H1 (cell line): ENCODE results near the gene PGBD5. TPM values are rescaled to one million over a fixed set of nuclear protein-coding genes. Genes with fewer than 3 reads are reported as not detected.

ENCODE experiments used
- CTCF ChIA-PET: fragments of 300-600 bp; sonication (Branson Sonifier 250); formaldehyde crosslinking; loops from one replicate; lab custom pipeline; 2021; ENCODE audit not compliant: partially characterized antibody; lab: Charles Lee
- POLR2A ChIA-PET: fragments of 300-600 bp; sonication (Branson Sonifier 250); formaldehyde crosslinking; loops from one replicate; lab custom pipeline; 2021; ENCODE audit warnings: inconsistent platforms; ENCODE audit not compliant: partially characterized antibody; lab: Charles Lee
- DNase-seq, 2 experiments: peaks; one replicate each; pipeline versions ENCODE4 v3.0.0 to v3.0.0-alpha.2; 2010 to 2022; ENCODE audit warnings: low spot score in 2 of 2, low read depth in 1 of 2, mixed read lengths in 1 of 2
- FAIRE-seq: peaks from 2 replicates; lab custom pipeline; 2011; peaks lifted over from hg19 to GRCh38; lab: Jason Lieb, UNC
- H2AFZ ChIP-seq: 2 replicates; pipeline ENCODE4 v1.8.1; 2012; ENCODE audit warnings: low read length, inconsistent platforms
- H2AK5ac ChIP-seq: 2 replicates; pipeline ENCODE4 v1.6.1; 2013; ENCODE audit warnings: low read depth, low read length
- H2BK120ac ChIP-seq: replicated peaks from 2 replicates; pipeline ENCODE3; 2013; ENCODE audit warnings: low read depth, low read length, inconsistent platforms
- H2BK12ac ChIP-seq: 2 replicates; pipeline ENCODE4 v1.6.1; 2013; ENCODE audit warnings: low read depth, low read length
- H2BK15ac ChIP-seq: 2 replicates; pipeline ENCODE4 v1.6.1; 2013; ENCODE audit warnings: low read length
- H2BK20ac ChIP-seq: 2 replicates; pipeline ENCODE4 v1.6.1; 2013; ENCODE audit warnings: low read length
- H2BK5ac ChIP-seq: 2 replicates; pipeline ENCODE4 v1.6.1; 2013; ENCODE audit warnings: low read depth, low read length
- H3K14ac ChIP-seq: 2 replicates; pipeline ENCODE4 v1.6.1; 2013; ENCODE audit warnings: inconsistent platforms; ENCODE audit not compliant: insufficient read length
- H3K18ac ChIP-seq: 2 replicates; pipeline ENCODE4 v1.6.1; 2013; ENCODE audit warnings: low read length; ENCODE audit errors: extremely low read depth
- H3K23ac ChIP-seq: 2 replicates; pipeline ENCODE4 v1.6.1; 2013; ENCODE audit warnings: inconsistent platforms; ENCODE audit not compliant: insufficient read length
- H3K23me2 ChIP-seq: 2 replicates; pipeline ENCODE4 v1.6.1; 2013; ENCODE audit warnings: low read depth, low read length
- H3K27ac ChIP-seq: 2 replicates; pipeline ENCODE4 v1.6.1; 2011; ENCODE audit warnings: low read depth, low read length, inconsistent platforms
- H3K27me3 ChIP-seq, 4 experiments: replicated peaks in 1 of 4; 1 replicate in 1 of 4; 2 replicates in 3 of 4; pipeline versions ENCODE4 v1.6.1 to v1.8.1; 2011 to 2013; ENCODE audit warnings: low read length in 3 of 4, mild to moderate bottlenecking in 3 of 4, inconsistent platforms in 2 of 4, mixed read lengths in 2 of 4, moderate library complexity in 1 of 4; ENCODE audit not compliant: control insufficient read depth in 3 of 4, insufficient read depth in 3 of 4; ENCODE audit errors: extremely low read depth in 1 of 4
- H3K36me3 ChIP-seq, 4 experiments: 2 replicates each; pipeline versions ENCODE4 v1.6.1 to v1.8.1; 2011 to 2013; ENCODE audit warnings: mild to moderate bottlenecking in 4 of 4, low read length in 3 of 4, moderate library complexity in 2 of 4, control low read depth in 1 of 4, inconsistent platforms in 1 of 4; ENCODE audit not compliant: insufficient read depth in 4 of 4, control insufficient read depth in 2 of 4
- H3K4ac ChIP-seq: replicated peaks from 2 replicates; pipeline ENCODE3; 2013; ENCODE audit warnings: low read length, low read depth, mixed read lengths, inconsistent platforms; ENCODE audit not compliant: insufficient read length
- H3K4me1 ChIP-seq, 4 experiments: replicated peaks in 1 of 4; 1 replicate in 1 of 4; 2 replicates in 3 of 4; pipeline versions ENCODE4 v1.6.1 to v1.8.1; 2011 to 2013; ENCODE audit warnings: low read length in 3 of 4, inconsistent platforms in 2 of 4, mixed read lengths in 1 of 4; ENCODE audit not compliant: insufficient read depth in 4 of 4, control insufficient read depth in 3 of 4
- H3K4me2 ChIP-seq, 2 experiments: 2 replicates each; pipeline versions ENCODE4 v1.6.1 to v1.8.1; 2011 to 2013; ENCODE audit warnings: low read depth in 2 of 2, low read length in 2 of 2, control low read depth in 1 of 2, inconsistent platforms in 1 of 2, mild to moderate bottlenecking in 1 of 2; ENCODE audit not compliant: insufficient read depth in 1 of 2
- H3K4me3 ChIP-seq, 4 experiments: fragments of 200-600, 300-600 bp in 1 of 4; sonication (generic), shearing (Covaris generic), sonication (Bioruptor Twin) in 1 of 4; 2 replicates each; pipeline versions ENCODE4 v1.5.1 to v1.8.1; 2011 to 2016; ENCODE audit warnings: low read length in 4 of 4, low read depth in 3 of 4, control low read depth in 2 of 4, inconsistent platforms in 2 of 4, mild to moderate bottlenecking in 2 of 4, mixed read lengths in 1 of 4, moderate library complexity in 1 of 4; ENCODE audit not compliant: insufficient read depth in 2 of 4; ENCODE audit errors: extremely low read depth in 1 of 4
- H3K56ac ChIP-seq: replicated peaks from 2 replicates; pipeline ENCODE3; 2013; ENCODE audit warnings: low read depth, mild to moderate bottlenecking, mixed read lengths, low read length, inconsistent platforms; ENCODE audit not compliant: insufficient read length
- H3K79me1 ChIP-seq: 2 replicates; pipeline ENCODE4 v1.6.1; 2013; ENCODE audit warnings: low read depth, low read length, control low read depth
- H3K79me2 ChIP-seq, 2 experiments: 2 replicates each; pipeline versions ENCODE4 v1.6.1 to v1.8.1; 2012 to 2013; ENCODE audit warnings: low read length in 2 of 2, mild to moderate bottlenecking in 2 of 2, inconsistent platforms in 1 of 2; ENCODE audit not compliant: insufficient read depth in 2 of 2, control insufficient read depth in 1 of 2
- H3K9ac ChIP-seq, 4 experiments: replicated peaks in 1 of 4; 1 replicate in 1 of 4; 2 replicates in 3 of 4; pipeline versions ENCODE4 v1.6.1 to v1.8.1; 2011 to 2013; ENCODE audit warnings: low read depth in 3 of 4, low read length in 3 of 4, control low read depth in 2 of 4, mild to moderate bottlenecking in 2 of 4, moderate library complexity in 2 of 4, inconsistent platforms in 1 of 4; ENCODE audit errors: extremely low read depth in 1 of 4
- H3K9me3 ChIP-seq, 2 experiments: 2 replicates each; pipeline versions ENCODE4 v1.6.1 to v1.8.1; 2012 to 2013; ENCODE audit warnings: mild to moderate bottlenecking in 2 of 2, moderate library complexity in 2 of 2, control low read depth in 1 of 2, inconsistent platforms in 1 of 2, low read depth in 1 of 2, low read length in 1 of 2, mixed read lengths in 1 of 2; ENCODE audit not compliant: insufficient read depth in 2 of 2
- H4K20me1 ChIP-seq, 2 experiments: replicated peaks in 1 of 2; 2 replicates each; pipeline versions ENCODE3 to v1.8.1; 2011 to 2013; ENCODE audit warnings: inconsistent platforms in 2 of 2, low read length in 2 of 2, mild to moderate bottlenecking in 1 of 2; ENCODE audit not compliant: insufficient read depth in 2 of 2, control insufficient read depth in 1 of 2
- H4K5ac ChIP-seq: 2 replicates; pipeline ENCODE4 v1.6.1; 2013; ENCODE audit warnings: low read length, low read depth, mixed read lengths, inconsistent platforms; ENCODE audit not compliant: insufficient read length
- H4K8ac ChIP-seq: 2 replicates; pipeline ENCODE4 v1.8.0; 2013; ENCODE audit warnings: mild to moderate bottlenecking, moderate library complexity, low read length, inconsistent platforms; ENCODE audit not compliant: insufficient read depth; ENCODE audit errors: extremely low read depth
- H4K91ac ChIP-seq: replicated peaks from 2 replicates; pipeline ENCODE3; 2013; ENCODE audit warnings: low read length, mixed read lengths, inconsistent platforms; ENCODE audit not compliant: insufficient read length
- CEBPB ChIP-seq: IDR thresholded peaks from 2 replicates; pipeline ENCODE4 v1.6.1; 2012; ENCODE audit warnings: low read depth, low read length
- CHD2 ChIP-seq: IDR thresholded peaks from 2 replicates; pipeline ENCODE4 v1.6.1; 2012; ENCODE audit warnings: low read length, improper control_type of control experiment
- CREB1 ChIP-seq: IDR thresholded peaks from 2 replicates; pipeline ENCODE4 v1.6.1; 2012; ENCODE audit warnings: inconsistent platforms
- CTBP2 ChIP-seq: IDR thresholded peaks from 2 replicates; pipeline ENCODE4 v1.7.0; 2011; ENCODE audit warnings: borderline replicate concordance, mild to moderate bottlenecking, moderate library complexity, mixed read lengths, low read length; ENCODE audit not compliant: insufficient read depth, insufficient read length
- JUN ChIP-seq: IDR thresholded peaks from 2 replicates; pipeline ENCODE4 v1.6.1; 2011; ENCODE audit warnings: low read depth, mild to moderate bottlenecking, improper control_type of control experiment, low read length
- POLR2AphosphoS5 ChIP-seq: IDR thresholded peaks from 2 replicates; pipeline ENCODE4 v1.6.1; 2011; ENCODE audit warnings: low read depth, low read length
- RAD21 ChIP-seq, 2 experiments: IDR thresholded peaks in 1 of 2; conservative IDR thresholded peaks in 1 of 2; 2 replicates each; pipeline ENCODE4 v1.6.1; 2011; ENCODE audit warnings: low read depth in 2 of 2, low read length in 2 of 2, improper control_type of control experiment in 1 of 2, inconsistent platforms in 1 of 2, mild to moderate bottlenecking in 1 of 2, moderate library complexity in 1 of 2
- SIRT6 ChIP-seq: IDR thresholded peaks from one replicate; pipeline ENCODE4 v1.7.1; 2012; ENCODE audit warnings: low read length, inconsistent platforms
- SP2 ChIP-seq: IDR thresholded peaks from 2 replicates; pipeline ENCODE4 v1.6.1; 2012; ENCODE audit warnings: mild to moderate bottlenecking, low read length, inconsistent platforms
- TAF7 ChIP-seq: optimal IDR thresholded peaks from 2 replicates; pipeline ENCODE3; 2011; ENCODE audit warnings: low read depth, mild to moderate bottlenecking, inconsistent platforms, low read length, moderate library complexity, borderline replicate concordance
- WGBS, 2 experiments: shearing (Covaris generic) in 1 of 2; methylation state at CpG; one replicate each; pipeline versions ENCODE4 v1.1.6 to v1.1.7; 2013 to 2015; ENCODE audit warnings: low lambda C conversion rate in 2 of 2, mixed read lengths in 2 of 2, inconsistent platforms in 1 of 2, low coverage in 1 of 2, missing lambda C conversion rate in 1 of 2; ENCODE audit not compliant: insufficient replicate concordance in 2 of 2, insufficient coverage in 1 of 2, insufficient read length in 1 of 2; ENCODE audit errors: extremely low coverage in 1 of 2, missing lambda C conversion rate in 1 of 2; 5-methylcytosine and 5-hydroxymethylcytosine counted together
- polyA plus RNA-seq, 7 experiments: library from polyadenylated mRNA; depleted of rRNA in 3 of 7; stranded (reverse) in 5 of 7; unstranded in 2 of 7; fragments of >200 nt in 5 of 7; fragments of 200-250 nt in 2 of 7; gene quantifications; 1 replicate in 5 of 7; 2 replicates in 1 of 7; 4 replicates in 1 of 7; pipeline versions ENCODE4 v1.2.1 to v1.2.3, GENCODE V29; 2011 to 2013; ENCODE audit warnings: missing spikeins in 2 of 7, mixed read lengths in 2 of 7
- total RNA-seq: library from RNA; stranded (reverse); fragmentation: NEBNext Ultra II Directional; extraction: Animal tissue kit (Norgen Biotek cat#: 25700); gene quantifications from 2 replicates; pipeline ENCODE4 v1.2.1, GENCODE V29; 2021
- TF ChIP-seq, protein P1 (sequence below): IDR thresholded peaks from 2 replicates; pipeline ENCODE4 v1.6.1; 2011; ENCODE audit warnings: low read depth, mild to moderate bottlenecking, low read length; ENCODE audit not compliant: insufficient read depth

PGBD5 gene
- total and polyA plus RNA-seq, 2 of the 8 experiments (the other 6 are each of a cell fraction or from before 2014, with no cell fraction given), result 16.3 to 18.4 TPM

GRCh38 chr1:230341162-230341546, 85.0 kb downstream of the PGBD5 start:
- H3K9me3 ChIP-seq, result no peaks in the 10 kb centered on the region
- H3K4me3 ChIP-seq, result no peak overlapping the region
- no peak overlapping the region for H4K5ac ChIP-seq
- no peak overlapping the region for H2BK120ac ChIP-seq
- H2BK20ac ChIP-seq, result no peak overlapping the region
- no peaks in the 10 kb centered on the region for H3K23me2 ChIP-seq
- WGBS, 2 experiments, result 49% methylated on average over 3 of the region's 3 CpGs; no CpG with 5 or more reads in 1 of the 2 experiments
- no peak overlapping the region for H3K4me2 ChIP-seq
- H3K27ac ChIP-seq, result no peak overlapping the region
- H3K4ac ChIP-seq, result no peak overlapping the region
- CTCF ChIA-PET, result no interaction called here
- H2BK5ac ChIP-seq, result no peak overlapping the region
- no peaks in the 10 kb centered on the region for H4K20me1 ChIP-seq
- H3K79me2 ChIP-seq, result no peaks in the 10 kb centered on the region
- H3K9ac ChIP-seq, result no peak overlapping the region
- no peak overlapping the region for H4K8ac ChIP-seq
- H3K27me3 ChIP-seq, result no peaks in the 10 kb centered on the region
- DNase-seq (no peak), FAIRE-seq (no peak)
- no peak overlapping the region for H3K14ac ChIP-seq
- no peak overlapping the region for H3K56ac ChIP-seq
- H3K79me1 ChIP-seq, result no peaks in the 10 kb centered on the region
- no peak overlapping the region for H2BK15ac ChIP-seq
- no peak overlapping the region for H2AK5ac ChIP-seq
- no peak overlapping the region for H4K91ac ChIP-seq
- H3K18ac ChIP-seq, result no peak overlapping the region
- no peak overlapping the region for H2BK12ac ChIP-seq
- H3K4me1 ChIP-seq, result peaks cover 0 to 3% (median 2%) of the 10 kb centered on the region in 4 experiments; a peak in 2 of 7 replicates
- H3K36me3 ChIP-seq, result peaks cover 0 to 3% (median 0%) of the 10 kb centered on the region in 4 experiments; a peak in 1 of 8 replicates
- POLR2A ChIA-PET, result interaction anchor here (1.2 to 1.8 kb wide), 3 partner anchors 7 to 50 kb away, joined by 3 to 6 read pairs (median 3); no protein-coding TSS in a partner anchor
- H2AFZ ChIP-seq, result no peak overlapping the region
- no peak for TF ChIP-seq POLR2AphosphoS5
- TF ChIP-seq JUN, result no peak
- TF ChIP-seq TAF7, result no peak
- no peak for TF ChIP-seq SIRT6
- no peak for TF ChIP-seq CHD2
- no peak for TF ChIP-seq CREB1
- no peak for TF ChIP-seq CEBPB
- no peak for TF ChIP-seq CTBP2
- TF ChIP-seq, protein P1, sequence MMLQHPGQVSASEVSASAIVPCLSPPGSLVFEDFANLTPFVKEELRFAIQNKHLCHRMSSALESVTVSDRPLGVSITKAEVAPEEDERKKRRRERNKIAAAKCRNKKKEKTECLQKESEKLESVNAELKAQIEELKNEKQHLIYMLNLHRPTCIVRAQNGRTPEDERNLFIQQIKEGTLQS, result no peak
- no peak for TF ChIP-seq RAD21 (IDR thresholded peaks at IDR 0.05 in 1 of 2, conservative IDR thresholded peaks at IDR 0.05 in 1 of 2; ENCODE audit: low read depth in 2 of 2, low read length in 2 of 2)
- no peak for TF ChIP-seq SP2
- H3K23ac ChIP-seq, result no peak overlapping the region
